Body of pancreas (tissue), 4 donors: Measurements from ENCODE around the gene ADGRV1.

Source experiments
- POLR2A ChIP-seq, 3 donors: fragments of 450-650 bp; IDR thresholded peaks; one replicate each; pipeline ENCODE4 v1.6.1; 2016; ENCODE audit warnings: antibody characterized with exemption in 3 of 3, mild to moderate bottlenecking in 2 of 3
- TF ChIP-seq, protein P1 (sequence below), 7 experiments: fragments of 450-650 bp in 4 of 7; fragments of 200-600 bp in 3 of 7; sonication (generic) in 3 of 7; IDR thresholded peaks; one replicate each; pipeline ENCODE4 v1.5.1; 2016 to 2019; ENCODE audit warnings: antibody characterized with exemption in 7 of 7

DNA sequence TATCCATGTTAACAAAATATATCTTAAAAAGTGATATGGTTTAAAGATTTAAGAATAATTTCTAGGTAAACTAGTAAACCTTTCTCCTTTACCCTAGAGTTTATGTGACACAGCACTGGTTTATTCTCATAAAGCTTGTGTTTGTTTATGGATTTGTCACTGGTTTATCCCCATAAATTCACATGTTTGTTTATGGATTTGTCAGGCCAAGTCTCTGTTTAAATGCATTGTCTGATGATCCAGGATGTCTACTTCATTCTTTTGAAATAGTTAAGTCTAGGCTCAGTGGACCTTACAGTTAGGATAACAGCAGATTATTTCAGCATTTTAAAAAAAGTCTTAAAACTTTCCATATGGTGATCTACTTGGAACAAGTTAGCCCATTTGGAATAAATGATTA is 490.5 kb downstream of the ADGRV1 start:
- TF ChIP-seq, protein P1, sequence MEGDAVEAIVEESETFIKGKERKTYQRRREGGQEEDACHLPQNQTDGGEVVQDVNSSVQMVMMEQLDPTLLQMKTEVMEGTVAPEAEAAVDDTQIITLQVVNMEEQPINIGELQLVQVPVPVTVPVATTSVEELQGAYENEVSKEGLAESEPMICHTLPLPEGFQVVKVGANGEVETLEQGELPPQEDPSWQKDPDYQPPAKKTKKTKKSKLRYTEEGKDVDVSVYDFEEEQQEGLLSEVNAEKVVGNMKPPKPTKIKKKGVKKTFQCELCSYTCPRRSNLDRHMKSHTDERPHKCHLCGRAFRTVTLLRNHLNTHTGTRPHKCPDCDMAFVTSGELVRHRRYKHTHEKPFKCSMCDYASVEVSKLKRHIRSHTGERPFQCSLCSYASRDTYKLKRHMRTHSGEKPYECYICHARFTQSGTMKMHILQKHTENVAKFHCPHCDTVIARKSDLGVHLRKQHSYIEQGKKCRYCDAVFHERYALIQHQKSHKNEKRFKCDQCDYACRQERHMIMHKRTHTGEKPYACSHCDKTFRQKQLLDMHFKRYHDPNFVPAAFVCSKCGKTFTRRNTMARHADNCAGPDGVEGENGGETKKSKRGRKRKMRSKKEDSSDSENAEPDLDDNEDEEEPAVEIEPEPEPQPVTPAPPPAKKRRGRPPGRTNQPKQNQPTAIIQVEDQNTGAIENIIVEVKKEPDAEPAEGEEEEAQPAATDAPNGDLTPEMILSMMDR (IDR thresholded peaks at IDR 0.05), result no peak
- no peak for TF ChIP-seq POLR2A (IDR thresholded peaks at IDR 0.05)
